ENCODE results near the gene TRPV5. TPM values are rescaled to one million over a fixed set of nuclear protein-coding genes. Genes with fewer than 3 reads are reported as not detected.

TRPV5 gene
- total and polyA plus RNA-seq, 2 of the 8 experiments (the other 6 are each of a cell fraction or from before 2014, with no cell fraction given) = 0.03 TPM; not detected in 1

- Histone ChIP-seq H2AFZ (ENCODE audit: low read length) (no peak overlapping the region), H2BK120ac (replicated peaks; ENCODE audit: low read depth, low read length) (no peak overlapping the region), H2BK12ac (ENCODE audit: low read depth, low read length) (no peak overlapping the region), H3K23ac (ENCODE audit: insufficient read length) (no peak overlapping the region), H3K14ac (ENCODE audit: insufficient read length) (no peak overlapping the region), H2BK5ac (ENCODE audit: low read depth, low read length) (no peak overlapping the region), H3K36me3 (ENCODE audit: control insufficient read depth in 2 of 4, insufficient read depth in 4 of 4, low read length in 3 of 4) (no peaks in the 10 kb centered on the region), H3K79me2 (ENCODE audit: control insufficient read depth in 1 of 2, insufficient read depth in 2 of 2, low read length in 2 of 2) (no peaks in the 10 kb centered on the region), H3K4me3 (ENCODE audit: extremely low read depth in 1 of 4, insufficient read depth in 2 of 4, low read depth in 3 of 4, low read length in 4 of 4) (no peak overlapping the region), H3K27ac (ENCODE audit: low read depth, low read length) (no peak overlapping the region), H3K9me3 (ENCODE audit: insufficient read depth in 2 of 2, low read depth in 1 of 2, low read length in 1 of 2) (no peaks in the 10 kb centered on the region), H4K8ac (ENCODE audit: extremely low read depth, insufficient read depth, low read length) (no peak overlapping the region), H2BK15ac (ENCODE audit: low read length) (no peak overlapping the region), H4K91ac (replicated peaks; ENCODE audit: insufficient read length, low read length) (no peak overlapping the region), H3K27me3 (replicated peaks in 1 of 4; ENCODE audit: control insufficient read depth in 3 of 4, extremely low read depth in 1 of 4, insufficient read depth in 3 of 4, low read length in 3 of 4) (no peaks in the 10 kb centered on the region), H3K4ac (replicated peaks; ENCODE audit: insufficient read length, low read depth, low read length) (no peak overlapping the region), H3K23me2 (ENCODE audit: low read depth, low read length) (no peaks in the 10 kb centered on the region), H3K18ac (ENCODE audit: extremely low read depth, low read length) (no peak overlapping the region), H3K56ac (replicated peaks; ENCODE audit: insufficient read length, low read depth, low read length) (no peak overlapping the region), H3K4me1 (replicated peaks in 1 of 4; ENCODE audit: control insufficient read depth in 3 of 4, insufficient read depth in 4 of 4, low read length in 3 of 4) (no peaks in the 10 kb centered on the region), H4K20me1 (replicated peaks in 1 of 2; ENCODE audit: control insufficient read depth in 1 of 2, insufficient read depth in 2 of 2, low read length in 2 of 2) (no peaks in the 10 kb centered on the region), H2BK20ac (ENCODE audit: low read length) (no peak overlapping the region), H3K9ac (replicated peaks in 1 of 4; ENCODE audit: extremely low read depth in 1 of 4, low read depth in 3 of 4, low read length in 3 of 4) (no peak overlapping the region), H4K5ac (ENCODE audit: insufficient read length, low read depth, low read length) (no peak overlapping the region), H3K79me1 (ENCODE audit: low read depth, low read length) (no peaks in the 10 kb centered on the region), H3K4me2 (ENCODE audit: insufficient read depth in 1 of 2, low read depth in 2 of 2, low read length in 2 of 2) (no peak overlapping the region), H2AK5ac (ENCODE audit: low read depth, low read length) (no peak overlapping the region)
- FAIRE-seq = no peak
- CTCF ChIA-PET (ENCODE audit: partially characterized antibody) = interaction anchor here (0.9 to 4.3 kb wide), 14 partner anchors 9 to 298 kb away, joined by 3 to 31 read pairs (median 5); partner anchors contain the start of genes LLCFC1 and TRPV5
- POLR2A ChIA-PET (ENCODE audit: partially characterized antibody) = no interaction called here
- 67% methylated on average over 2 of the region's 2 CpGs; no CpG with 5 or more reads in 1 of the 2 experiments for WGBS, 2 experiments (ENCODE audit: extremely low coverage in 1 of 2, insufficient coverage in 1 of 2, insufficient read length in 1 of 2, insufficient replicate concordance in 2 of 2, low coverage in 1 of 2, low lambda C conversion rate in 2 of 2, missing lambda C conversion rate in 1 of 2)
- no peak for DNase-seq (ENCODE audit: low read depth in 1 of 2, low spot score in 2 of 2)
- no peak for TF ChIP-seq SIX5 (IDR thresholded peaks at IDR 0.05; ENCODE audit: low read depth, low read length)
- TF ChIP-seq CTCF (IDR thresholded peaks at IDR 0.05; ENCODE audit: control extremely low read depth in 1 of 3, insufficient read depth in 1 of 3, low read depth in 1 of 3, low read length in 3 of 3) = no peak
- TF ChIP-seq, protein P1, sequence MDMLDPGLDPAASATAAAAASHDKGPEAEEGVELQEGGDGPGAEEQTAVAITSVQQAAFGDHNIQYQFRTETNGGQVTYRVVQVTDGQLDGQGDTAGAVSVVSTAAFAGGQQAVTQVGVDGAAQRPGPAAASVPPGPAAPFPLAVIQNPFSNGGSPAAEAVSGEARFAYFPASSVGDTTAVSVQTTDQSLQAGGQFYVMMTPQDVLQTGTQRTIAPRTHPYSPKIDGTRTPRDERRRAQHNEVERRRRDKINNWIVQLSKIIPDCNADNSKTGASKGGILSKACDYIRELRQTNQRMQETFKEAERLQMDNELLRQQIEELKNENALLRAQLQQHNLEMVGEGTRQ (IDR thresholded peaks at IDR 0.05; ENCODE audit: low read length) = no peak
- TF ChIP-seq POLR2AphosphoS5 (IDR thresholded peaks at IDR 0.05; ENCODE audit: low read depth, low read length) = no peak
- no peak for TF ChIP-seq FOSL1 (IDR thresholded peaks at IDR 0.05; ENCODE audit: insufficient read depth, low read depth, low read length)
Measured at GRCh38 chr7:142916508-142916907, 17.0 kb downstream of the TRPV5 start.

Measured in H1 (cell line).